NCI-H2171 treated with DMSO at 0.1 percent for 48 hours (cell line): ENCODE data around the gene NUAK1.

ENCODE experiments used
- DNase-seq: peaks from one replicate; lab custom pipeline; 2025; lab: John Stamatoyannopoulos, UW

The NUAK1 gene

DNA sequence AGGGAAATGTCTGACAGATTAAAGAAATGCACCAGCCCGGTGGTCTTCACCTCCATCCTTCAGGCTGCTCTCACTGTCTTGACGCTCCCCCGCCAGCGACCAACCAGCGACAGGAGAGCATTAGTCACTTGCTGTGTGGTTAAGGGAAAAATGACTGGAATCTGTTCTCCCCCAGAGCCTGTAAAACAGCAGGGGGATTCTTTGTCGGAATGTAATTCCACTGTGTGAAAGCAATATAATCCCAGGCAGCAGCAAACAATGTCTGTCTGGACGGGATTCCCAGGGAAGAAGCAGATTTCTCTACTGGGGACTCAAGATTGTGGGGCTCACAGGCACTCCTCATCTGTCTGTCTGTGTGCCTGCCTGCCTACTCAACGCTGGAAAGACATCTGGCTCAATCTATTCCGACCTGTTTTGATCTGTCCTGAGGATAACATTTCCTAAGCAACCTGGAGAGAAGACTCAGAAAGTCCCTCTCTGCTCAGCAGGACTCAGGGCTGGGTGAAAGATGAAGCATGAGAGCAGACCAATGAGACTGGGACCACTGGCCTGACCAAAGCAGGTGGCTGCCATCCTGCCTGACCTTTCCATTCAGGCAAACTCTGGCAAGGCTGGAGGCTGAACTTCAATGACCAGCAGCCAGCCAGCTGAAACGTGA is 54.6 kb downstream of the NUAK1 start:
- no peak for DNase-seq

DNA sequence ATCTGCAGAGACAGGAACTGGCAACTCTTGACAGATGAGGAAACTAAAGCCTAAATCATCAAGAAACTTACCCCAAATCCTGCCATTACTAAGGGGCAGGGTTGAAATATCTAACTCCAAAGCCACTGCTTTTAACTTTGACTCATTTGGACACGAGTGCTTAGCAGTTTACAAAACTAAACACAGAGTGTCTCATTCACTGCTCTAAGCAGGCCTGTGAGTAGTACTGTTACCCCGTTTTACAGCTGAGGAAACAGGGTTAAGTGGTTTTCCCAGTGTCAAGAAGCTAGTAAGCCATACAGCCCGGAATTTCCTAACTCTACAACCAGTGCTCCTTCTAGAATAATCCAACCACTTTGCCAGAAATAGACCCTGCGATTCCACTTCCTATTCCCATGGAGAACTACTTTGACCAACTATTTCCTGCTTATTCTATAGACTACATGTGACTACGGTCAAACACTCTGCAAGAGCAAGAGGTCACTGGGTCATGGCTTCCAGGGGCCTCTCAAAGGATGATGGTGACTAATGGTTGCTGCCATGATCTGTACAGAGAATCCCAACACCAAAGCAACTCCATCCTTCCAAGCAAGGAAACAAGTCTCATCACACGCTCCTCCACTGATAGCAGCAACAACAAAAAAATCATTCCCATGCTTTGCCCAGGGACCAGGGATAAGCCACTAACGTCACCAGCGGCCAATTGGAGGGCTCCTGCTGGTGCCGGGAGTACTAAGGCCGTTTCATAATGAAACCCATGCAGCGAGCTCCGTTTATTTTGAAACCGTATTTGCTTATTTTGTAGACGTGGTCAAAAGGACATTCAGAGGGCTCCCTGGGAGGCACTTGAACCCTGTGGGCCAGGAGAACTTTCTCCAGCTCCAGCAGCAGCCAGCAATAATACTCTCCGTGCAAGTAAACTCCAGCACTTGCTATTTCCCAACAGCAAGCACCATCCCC is 56.3 kb downstream of the NUAK1 start:
- DNase-seq = no peak

DNA sequence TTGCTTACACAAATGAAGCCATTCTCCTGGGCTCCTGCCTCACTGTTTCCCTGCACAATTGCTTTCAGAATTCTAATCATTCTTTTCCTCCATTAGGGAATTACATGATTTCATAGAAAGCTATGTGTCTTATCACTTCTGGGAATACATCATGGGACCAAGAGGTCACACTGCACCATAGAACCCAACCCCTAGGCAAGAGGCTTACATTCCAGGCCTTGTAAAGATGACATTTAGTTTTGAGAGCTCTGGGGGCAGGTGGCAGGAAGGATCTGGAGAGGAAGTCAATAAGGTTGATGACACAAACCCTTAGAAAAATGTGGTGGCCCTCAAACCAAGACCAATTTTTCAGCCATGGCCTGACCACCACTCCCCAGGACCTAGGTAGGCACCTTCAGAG is 57.1 kb downstream of the NUAK1 start:
- DNase-seq = no peak

DNA sequence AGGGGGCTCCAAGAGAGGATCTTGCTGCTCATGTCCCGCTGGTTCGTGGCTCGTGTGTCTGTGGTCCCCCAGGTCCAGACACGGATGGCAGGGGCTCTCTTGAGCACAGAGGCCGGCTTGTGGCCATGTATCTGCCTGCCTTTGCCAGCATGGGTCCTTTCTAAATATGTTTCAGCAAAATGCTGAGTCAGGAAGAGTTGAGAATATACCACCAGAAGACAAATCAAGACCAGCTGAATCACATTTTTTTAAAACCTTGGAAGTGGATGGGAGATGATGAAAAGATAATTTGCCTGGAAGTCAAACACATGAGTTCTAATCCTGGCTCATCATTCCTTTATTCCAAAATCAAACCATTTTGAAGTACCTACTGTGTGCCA is 58.0 kb downstream of the NUAK1 start:
- DNase-seq = no peak

DNA sequence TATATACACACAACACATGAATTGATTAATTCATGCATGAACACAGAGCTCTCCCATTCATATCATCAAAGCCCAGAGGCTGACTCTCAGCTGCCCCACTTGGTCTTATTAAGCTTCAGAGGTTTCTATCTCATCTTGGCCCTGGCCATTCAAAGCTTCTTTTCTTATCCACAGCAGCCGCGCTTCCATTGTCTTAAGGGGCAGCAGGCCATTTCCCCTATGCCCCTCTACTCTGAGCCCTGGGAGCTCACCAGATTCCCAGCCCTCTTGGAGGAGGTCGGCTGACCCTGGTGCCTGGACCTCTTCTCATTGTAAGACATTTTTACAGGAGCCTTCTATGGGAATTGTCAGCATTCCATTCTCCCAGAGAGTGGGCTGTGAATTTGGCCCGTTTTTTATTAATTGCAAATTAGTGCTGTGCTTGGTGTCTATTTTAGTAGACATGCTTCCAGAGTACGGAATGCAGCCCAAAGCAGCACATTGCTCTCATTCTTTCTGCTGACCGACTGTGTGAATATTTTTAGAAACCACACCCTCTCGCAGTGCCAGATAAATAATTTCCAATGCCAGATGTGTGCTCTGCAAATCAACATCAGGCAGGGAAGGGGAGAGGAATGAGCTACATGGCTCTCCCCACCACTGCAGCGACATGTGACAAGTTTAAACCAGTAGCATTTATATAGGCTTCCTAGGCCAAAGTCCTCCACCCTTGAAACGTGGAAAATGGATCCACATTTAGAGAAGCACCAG is 58.5 kb downstream of the NUAK1 start:
- DNase-seq = no peak

DNA sequence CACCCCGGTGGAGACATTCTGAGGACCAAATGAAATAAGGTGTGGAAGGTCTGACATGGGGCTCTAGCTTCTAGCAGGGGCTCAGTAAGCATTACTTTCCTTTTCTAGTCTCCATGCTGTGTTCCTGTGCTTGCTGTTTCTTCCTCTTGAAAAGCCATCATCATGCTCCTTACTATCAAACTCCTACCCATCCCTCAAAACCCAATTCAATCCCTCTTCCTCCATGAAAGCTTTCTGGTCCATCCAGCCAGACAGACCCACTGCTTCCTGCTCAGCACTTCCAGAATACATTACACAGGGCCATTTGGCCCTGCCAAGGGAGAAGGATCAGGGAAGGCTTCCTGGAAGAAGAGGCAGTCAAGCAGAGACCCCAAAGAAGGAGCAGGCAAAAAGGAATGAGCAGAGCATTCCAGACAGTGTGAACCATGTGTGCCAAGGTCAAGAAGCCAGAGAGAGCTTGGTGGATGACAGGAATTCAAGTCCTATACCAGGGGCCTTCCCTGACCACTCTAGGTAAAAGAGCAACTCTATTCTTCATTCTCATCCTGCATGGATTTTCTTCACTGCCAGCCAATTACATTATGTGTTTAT is 59.5 kb downstream of the NUAK1 start:
- DNase-seq = no peak

DNA sequence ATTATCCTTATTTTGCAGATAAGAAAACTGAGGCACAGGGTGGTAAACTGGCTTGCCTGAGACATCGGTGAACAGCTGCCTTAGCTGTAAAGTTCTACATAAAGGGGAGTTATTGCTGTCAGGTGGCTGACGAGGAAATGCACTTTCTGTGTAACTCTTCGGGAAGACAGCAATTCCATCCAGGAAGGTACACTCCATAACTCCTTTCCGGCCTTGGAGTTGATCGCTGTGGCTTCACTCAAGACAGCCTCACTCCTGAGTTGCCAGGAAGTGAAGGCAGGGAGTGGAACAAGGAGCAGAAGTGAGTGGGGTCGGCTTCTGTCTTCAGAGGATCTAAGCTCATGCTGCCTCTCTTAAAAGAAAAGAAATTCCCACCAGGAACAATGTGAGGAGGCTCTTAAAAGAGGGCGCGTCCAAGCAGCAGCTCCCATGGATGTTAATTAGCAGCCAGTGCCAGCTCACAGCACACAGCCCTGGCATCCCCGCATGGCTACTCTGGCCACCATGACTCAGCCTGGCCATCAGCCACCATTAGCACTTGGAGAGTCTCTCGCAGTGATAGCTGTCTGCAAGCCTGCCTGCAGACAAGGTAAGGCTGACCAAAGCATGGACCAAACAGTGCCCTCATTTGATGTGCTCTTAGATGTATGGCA is 60.3 kb downstream of the NUAK1 start:
- no peak for DNase-seq

DNA sequence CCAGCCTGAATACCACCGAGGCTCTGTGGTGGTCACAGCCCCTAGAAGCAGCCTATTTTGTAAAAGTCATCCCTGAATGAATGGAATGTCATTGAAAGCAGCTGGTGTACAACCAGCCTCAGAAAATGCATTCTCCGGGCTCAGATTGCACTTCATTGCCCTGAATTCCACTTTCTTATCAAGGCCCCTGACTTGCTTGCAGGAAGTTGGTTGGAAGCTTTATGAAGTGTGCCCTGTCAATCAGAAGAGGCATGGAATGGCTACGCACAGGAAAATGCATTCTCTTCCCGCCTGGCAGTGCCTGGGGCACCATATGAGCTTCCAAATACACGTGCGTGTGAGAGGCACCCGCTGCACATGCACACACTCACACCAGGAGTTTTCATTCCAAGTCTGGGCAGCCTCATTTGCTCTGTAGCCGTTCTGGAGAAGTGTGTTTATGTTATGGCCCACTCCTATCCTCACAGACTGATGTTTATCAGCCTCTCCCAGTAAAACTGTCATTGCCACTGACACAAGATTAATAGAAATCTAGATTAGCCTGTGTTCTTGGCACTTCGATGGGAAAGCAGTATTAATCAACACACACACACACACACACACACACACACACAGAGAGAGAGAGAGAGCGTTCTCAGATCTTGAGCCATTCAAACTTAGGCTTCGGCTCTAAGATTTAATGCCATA is 63.9 kb downstream of the NUAK1 start:
- no peak for DNase-seq

DNA sequence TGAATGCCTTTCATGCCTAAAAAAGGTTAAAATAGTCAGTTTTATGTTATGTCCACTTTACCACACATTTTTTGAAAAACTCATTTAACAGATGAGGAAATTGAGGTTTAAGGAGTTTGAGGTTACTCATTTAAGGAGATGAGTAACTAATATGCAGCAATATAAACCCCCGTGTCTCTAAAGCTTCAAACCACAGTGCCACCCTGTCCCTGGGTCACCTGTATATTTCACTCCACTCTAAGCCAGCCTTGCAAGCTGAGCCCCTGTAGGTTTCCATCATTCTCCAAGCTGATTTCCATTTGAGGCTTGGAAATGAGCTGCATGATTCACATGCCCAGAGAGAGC is 64.4 kb downstream of the NUAK1 start:
- DNase-seq = no peak

DNA sequence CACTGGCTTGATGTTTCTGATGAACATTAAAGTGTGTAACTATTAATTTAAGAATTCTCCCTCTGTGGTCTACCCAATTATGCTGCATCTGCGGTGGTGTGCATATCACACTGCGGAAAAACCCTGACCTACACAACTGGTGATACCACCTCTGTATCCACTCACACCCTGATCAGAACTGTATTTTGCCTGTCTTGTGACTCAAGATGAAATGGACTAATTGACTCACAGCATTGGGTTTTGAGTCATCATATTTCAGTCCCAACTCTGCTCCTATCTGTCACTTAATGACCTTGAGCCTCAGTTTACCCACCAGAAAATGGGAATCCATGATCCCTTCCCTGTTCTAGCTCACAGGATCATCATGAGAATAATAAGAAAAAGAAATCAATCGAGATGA is 65.6 kb downstream of the NUAK1 start:
- no peak for DNase-seq

DNA sequence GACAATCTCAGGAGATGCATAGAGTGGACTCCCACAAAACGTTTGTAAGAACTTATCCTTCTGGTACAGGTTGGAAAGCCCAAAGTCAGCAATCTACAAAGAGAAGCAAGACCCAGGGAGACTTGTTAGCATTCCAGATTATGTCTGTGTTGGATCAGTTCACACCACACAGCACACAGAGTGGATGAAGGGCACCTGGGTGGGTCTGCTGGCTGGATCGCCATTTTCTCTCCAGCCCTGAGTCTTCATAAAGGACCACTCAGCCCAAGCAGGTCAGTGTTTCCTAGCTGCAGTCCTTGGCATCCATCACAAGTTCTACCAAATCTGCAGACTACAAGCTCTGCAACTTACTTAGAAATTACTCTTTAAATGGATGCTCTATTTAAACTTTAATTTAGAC is 66.0 kb downstream of the NUAK1 start:
- DNase-seq = no peak

DNA sequence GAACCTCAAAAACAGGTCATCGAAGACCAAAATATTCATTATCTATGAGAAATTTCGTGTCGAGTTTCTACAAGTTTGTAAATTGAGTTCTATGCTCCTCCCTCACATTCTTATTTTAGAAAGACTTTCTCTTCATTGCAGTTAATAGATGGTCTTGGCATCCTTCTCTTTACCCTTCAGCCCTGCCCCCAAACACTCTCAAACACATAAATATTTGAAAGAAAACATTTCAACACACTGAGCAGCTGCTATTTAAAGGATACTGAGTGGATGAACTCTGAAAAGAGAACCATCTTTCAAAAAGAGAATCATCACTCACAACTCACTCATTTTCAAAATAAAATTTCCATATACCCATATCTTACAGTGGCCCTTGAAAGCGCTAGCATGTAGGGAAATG is 67.1 kb downstream of the NUAK1 start:
- DNase-seq = no peak

DNA sequence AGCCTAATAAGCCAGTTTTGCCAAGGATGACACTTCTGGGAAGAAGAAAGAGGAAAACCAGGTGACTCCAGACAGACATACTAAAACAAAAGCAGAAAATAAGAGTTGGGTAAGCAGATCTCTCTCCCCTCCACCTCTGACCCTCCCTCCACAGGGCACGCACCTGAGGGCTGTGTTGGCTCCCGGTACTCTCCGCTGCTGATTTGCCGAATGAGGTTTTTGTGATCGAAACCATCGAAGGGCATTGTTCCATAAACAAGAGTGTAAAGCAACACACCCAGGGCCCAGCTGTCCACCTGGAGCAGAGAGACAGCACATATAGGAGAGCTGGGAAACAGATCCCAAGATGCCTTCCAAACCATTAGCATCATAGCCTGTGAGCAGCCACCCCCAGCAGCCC is 68.1 kb downstream of the NUAK1 start:
- no peak for DNase-seq

DNA sequence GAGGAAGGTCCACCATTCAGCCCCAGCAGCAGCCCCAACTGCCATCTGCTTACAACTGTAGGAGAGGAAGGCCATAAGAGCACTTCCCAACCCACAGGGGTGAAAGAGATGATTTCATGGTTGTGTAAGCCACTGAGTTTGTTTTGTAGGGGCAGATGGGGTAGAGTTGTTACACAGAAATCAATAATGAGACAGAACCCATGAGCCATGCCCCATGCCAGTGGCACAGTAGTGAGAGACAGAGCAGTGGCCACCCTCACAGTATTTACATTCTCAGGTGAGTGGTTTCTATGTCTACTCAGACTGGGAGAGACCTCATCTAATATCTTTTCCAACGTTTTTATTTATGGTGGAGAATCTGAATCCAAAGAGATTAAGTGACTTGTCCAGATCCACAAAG is 68.6 kb downstream of the NUAK1 start:
- no peak for DNase-seq

DNA sequence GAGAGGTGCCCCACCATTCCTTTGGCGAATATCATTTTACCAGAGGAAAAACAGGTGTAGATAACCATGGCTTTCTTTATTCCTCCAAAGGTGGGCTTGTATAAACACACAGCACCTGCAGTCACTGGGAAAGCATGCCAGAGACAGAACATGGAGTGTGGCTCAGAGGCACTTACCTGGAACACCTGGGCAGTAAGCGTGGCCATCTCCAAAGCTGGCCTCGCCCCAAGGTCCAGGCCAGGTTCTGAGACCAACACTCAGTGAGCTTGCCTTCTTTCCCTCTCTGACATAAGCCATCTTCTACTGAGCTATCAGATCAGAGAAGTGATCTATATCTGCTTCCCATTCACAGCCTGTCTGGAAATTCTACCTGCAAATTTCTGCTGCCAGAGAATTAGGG is 70.5 kb downstream of the NUAK1 start:
- no peak for DNase-seq

DNA sequence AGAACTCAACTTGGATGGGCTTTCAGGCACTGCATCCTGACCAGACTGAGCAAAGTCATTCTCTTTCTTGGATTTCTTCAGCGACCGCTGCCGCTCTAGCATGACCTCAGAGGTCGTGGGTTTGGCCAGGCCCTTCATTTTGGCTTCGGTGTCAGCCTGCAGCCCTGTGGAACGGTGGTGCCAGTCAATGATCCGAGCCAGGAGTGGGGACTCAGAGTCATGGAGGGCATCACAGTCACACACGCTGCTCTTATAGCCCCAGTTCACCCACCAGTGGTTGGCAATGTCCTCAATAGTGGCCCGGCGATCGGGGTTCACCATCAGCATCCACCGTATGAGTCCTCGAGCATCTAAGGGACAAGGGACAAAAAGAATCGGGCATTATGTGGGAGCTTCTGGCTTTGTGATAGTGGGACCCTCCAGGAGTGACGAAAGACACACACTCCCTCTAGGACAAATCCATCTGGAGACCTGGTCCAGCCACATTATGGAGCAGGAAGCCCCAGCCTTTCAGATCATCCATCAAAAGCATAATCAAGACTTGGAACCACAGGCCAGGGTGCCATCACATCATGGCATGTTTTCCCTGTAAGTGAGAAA is 71.0 kb downstream of the NUAK1 start:
- no peak for DNase-seq

DNA sequence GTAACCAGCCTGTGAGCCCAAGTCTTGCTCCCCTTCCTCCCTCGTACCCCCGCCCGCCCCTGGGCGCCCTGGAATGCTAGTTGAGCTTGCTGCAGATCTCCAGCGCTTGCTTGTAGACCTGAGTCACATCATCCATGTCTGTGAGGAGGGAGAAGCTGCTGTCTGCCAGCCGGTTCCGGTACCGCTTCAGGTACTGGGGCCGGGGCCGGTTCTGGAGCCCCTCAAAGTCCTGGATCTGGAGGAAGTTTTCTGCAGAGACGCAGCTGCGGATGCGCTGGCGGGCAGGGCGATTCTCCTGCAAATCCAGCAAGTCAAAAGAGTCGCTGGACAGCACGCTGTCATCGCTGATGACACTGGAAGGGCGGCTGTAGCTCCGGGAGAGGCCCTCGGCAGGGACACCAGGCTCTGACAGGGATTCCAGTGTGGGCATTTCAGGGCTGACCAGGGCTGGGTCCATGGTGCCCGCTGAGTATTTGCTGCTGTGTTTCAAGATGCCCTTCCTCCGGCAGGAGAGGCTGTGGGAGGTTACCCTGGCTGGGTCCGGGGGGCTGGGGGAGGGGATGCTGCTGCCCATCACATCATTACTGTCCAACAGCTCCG is 71.9 kb downstream of the NUAK1 start:
- no peak for DNase-seq

DNA sequence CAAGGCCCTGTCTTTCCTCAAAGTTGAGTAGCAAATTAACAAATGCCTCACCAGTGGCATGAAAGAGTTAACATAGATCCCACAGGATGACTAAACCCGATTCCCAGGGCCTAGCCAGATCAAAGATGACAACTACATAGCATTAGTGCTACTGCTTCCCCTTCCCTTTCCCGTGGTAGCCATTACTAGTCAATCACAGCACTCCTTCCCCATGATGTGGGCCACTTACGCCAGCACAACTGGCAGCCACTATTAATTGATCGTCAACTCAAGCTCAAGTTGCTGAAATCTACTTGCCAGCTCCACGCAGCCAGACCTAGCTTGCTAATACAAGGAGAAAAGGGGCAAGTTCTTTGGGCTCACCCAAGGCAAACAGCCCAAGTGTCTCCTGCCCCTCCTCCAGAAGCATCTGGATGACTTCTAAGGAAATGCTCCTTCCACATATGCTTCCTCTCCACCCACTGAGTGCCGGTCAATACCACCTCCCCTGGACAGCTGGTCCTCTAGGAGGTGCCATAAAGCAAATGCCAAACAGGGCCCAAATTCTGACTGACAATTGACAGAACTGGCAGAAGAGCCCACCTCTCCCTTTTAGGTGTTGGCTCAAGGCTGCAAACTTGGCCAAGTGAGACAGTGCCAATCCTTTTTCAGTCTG is 72.6 kb downstream of the NUAK1 start:
- no peak for DNase-seq

DNA sequence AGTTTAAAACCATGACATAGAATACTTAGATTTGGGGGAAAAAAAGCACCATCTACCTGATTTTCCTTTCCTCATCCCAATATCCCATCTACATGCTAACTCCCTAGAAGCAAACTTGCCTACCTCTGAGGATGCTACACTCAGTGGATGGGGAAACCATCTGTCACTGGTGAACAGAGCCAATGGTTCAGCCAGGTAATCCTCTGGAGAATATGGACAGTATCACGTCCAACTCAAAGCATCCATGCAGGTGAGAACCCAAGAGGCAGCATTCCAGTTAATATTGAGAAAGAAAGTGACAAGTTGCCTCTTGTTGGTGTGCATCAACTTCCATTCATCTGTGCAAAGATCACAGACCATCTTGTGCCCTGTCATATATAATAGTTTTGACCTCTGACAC is 73.2 kb downstream of the NUAK1 start:
- DNase-seq = no peak

DNA sequence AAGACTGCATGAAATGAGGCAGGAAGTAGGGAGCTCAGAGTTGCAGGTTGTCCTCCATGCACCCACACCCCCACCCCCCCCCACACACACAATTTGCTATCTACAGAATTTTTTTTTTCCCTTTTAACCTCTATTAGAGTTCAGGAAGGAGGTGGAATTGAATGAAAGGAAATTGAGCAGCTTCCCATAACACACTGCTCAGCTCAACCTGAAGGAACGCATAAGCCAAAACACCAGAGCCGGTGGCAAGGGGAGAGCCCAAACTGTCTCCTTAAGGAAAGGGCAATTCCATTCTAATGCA is 74.1 kb downstream of the NUAK1 start:
- no peak for DNase-seq
